HCT116 (cell line): ENCODE data around the gene XYLT1. TPM values are rescaled to one million over a fixed set of nuclear protein-coding genes. Genes with fewer than 3 reads are reported as not detected.

Experiments used
- ATAC-seq: fragments of 200-7000 bp; cut with Tn5 transposase; 2 replicates; pipeline ENCODE4 v1.9.1; 2020; ENCODE audit warnings: mild to moderate bottlenecking, moderate library complexity
- BruUV-seq: library from RNA; stranded (reverse); fragments of 400-500 nt; replicated peaks from 2 replicates; lab custom pipeline; 2021; lab: Mats Ljungman, UMichigan
- CTCF ChIA-PET: fragments of 300-600 bp; sonication (Branson Sonifier 250); formaldehyde crosslinking; loops from one replicate; lab custom pipeline; 2021; ENCODE audit warnings: antibody characterized with exemption; lab: Charles Lee
- POLR2A ChIA-PET: fragments of 300-600, 350-600 bp; sonication (Branson Sonifier 250); formaldehyde crosslinking; loops from one replicate; lab custom pipeline; 2021; ENCODE audit warnings: antibody characterized with exemption; lab: Charles Lee
- RAD21 ChIA-PET, 2 experiments: fragments of 300-600 bp; sonication (Branson Sonifier 250); formaldehyde crosslinking; loops; one replicate each; lab custom pipeline; 2023; ENCODE audit warnings: low total read pairs in 2 of 2; ENCODE audit not compliant: uncharacterized antibody in 2 of 2, unreplicated experiment in 2 of 2, low non-redundant PET in 1 of 2; lab: Charles Lee
- DNase-seq: peaks from one replicate; pipeline ENCODE4 v3.0.0-alpha.2; 2010; ENCODE audit warnings: low read depth, low spot score
- H2AFZ ChIP-seq: fragments of 200-600 bp; shearing (Covaris generic), sonication (generic); 2 replicates; pipeline ENCODE4 v1.6.1; 2017; ENCODE audit warnings: low read depth, mixed run types, mixed read lengths, antibody characterized with exemption, low read length; ENCODE audit not compliant: poor library complexity, severe bottlenecking
- H3K27ac ChIP-seq: 2 replicates; pipeline ENCODE4 v1.5.1; 2012; ENCODE audit warnings: low read depth, low read length
- H3K27me3 ChIP-seq: fragments of 200-600 bp; sonication (generic); 2 replicates; pipeline ENCODE4 v1.6.1; 2016; ENCODE audit warnings: mixed run types, low read length, mixed read lengths; ENCODE audit not compliant: insufficient read depth
- H3K36me3 ChIP-seq, 2 experiments: fragments of 200-500 bp in 1 of 2; fragments of 200-600 bp in 1 of 2; sonication (Bioruptor generic) in 1 of 2; sonication (generic) in 1 of 2; 2 replicates each; pipeline versions ENCODE4 v1.5.1 to v1.6.1; 2014 to 2016; ENCODE audit warnings: low read length in 2 of 2, inconsistent platforms in 1 of 2, mixed read lengths in 1 of 2, mixed run types in 1 of 2; ENCODE audit not compliant: insufficient read depth in 2 of 2, control insufficient read depth in 1 of 2
- H3K4me1 ChIP-seq, 2 experiments: fragments of 200-600 bp in 1 of 2; sonication (generic) in 1 of 2; 2 replicates each; pipeline versions ENCODE4 v1.5.1 to v1.6.1; 2012 to 2017; ENCODE audit warnings: low read length in 2 of 2, inconsistent platforms in 1 of 2, mild to moderate bottlenecking in 1 of 2, mixed read lengths in 1 of 2, mixed run types in 1 of 2, moderate library complexity in 1 of 2; ENCODE audit not compliant: insufficient read depth in 2 of 2, control insufficient read depth in 1 of 2
- H3K4me2 ChIP-seq: fragments of 200-600 bp; sonication (generic); 2 replicates; pipeline ENCODE4 v1.6.1; 2017; ENCODE audit warnings: mixed run types, low read length, mixed read lengths
- H3K4me3 ChIP-seq, 2 experiments: fragments of 200-600 bp in 1 of 2; sonication (generic) in 1 of 2; replicated peaks in 1 of 2; 2 replicates each; pipeline ENCODE4 v1.5.1; 2011 to 2016; ENCODE audit warnings: low read length in 2 of 2, control low read depth in 1 of 2, low read depth in 1 of 2, mild to moderate bottlenecking in 1 of 2, mixed read lengths in 1 of 2, mixed run types in 1 of 2
- H3K79me2 ChIP-seq: fragments of 200-600 bp; sonication (generic); 2 replicates; pipeline ENCODE4 v1.6.1; 2017; ENCODE audit warnings: mild to moderate bottlenecking, mixed run types, low read length, moderate library complexity, mixed read lengths; ENCODE audit not compliant: insufficient read depth
- H3K9ac ChIP-seq: fragments of 200-600 bp; sonication (generic); 2 replicates; pipeline ENCODE4 v1.6.1; 2016; ENCODE audit warnings: low read length, mixed read lengths
- H3K9me2 ChIP-seq: fragments of 200-600 bp; sonication (generic), shearing (Covaris generic); 2 replicates; pipeline ENCODE4 v1.6.1; 2017; ENCODE audit warnings: mixed run types, mild to moderate bottlenecking, moderate library complexity; ENCODE audit not compliant: insufficient read depth
- H3K9me3 ChIP-seq, 2 experiments: fragments of 200-500 bp in 1 of 2; fragments of 200-600 bp in 1 of 2; sonication (Bioruptor generic) in 1 of 2; sonication (generic) in 1 of 2; 2 replicates each; pipeline ENCODE4 v1.6.1; 2014 to 2017; ENCODE audit warnings: low read length in 2 of 2, mixed read lengths in 2 of 2, inconsistent platforms in 1 of 2, low read depth in 1 of 2, mild to moderate bottlenecking in 1 of 2, mixed run types in 1 of 2, moderate library complexity in 1 of 2; ENCODE audit not compliant: control insufficient read depth in 1 of 2, insufficient read depth in 1 of 2
- H4K20me1 ChIP-seq: fragments of 200-600 bp; sonication (generic), shearing (Covaris generic); 2 replicates; pipeline ENCODE4 v1.6.1; 2017; ENCODE audit warnings: mixed run types, mild to moderate bottlenecking, moderate library complexity; ENCODE audit not compliant: insufficient read depth
- ATF3 ChIP-seq: IDR thresholded peaks from 2 replicates; pipeline ENCODE4 v1.6.1; 2012
- CBX3 ChIP-seq: IDR thresholded peaks from 2 replicates; pipeline ENCODE4 v1.6.1; 2012; ENCODE audit warnings: low read depth
- EGR1 ChIP-seq: IDR thresholded peaks from 2 replicates; pipeline ENCODE4 v1.6.1; 2012; ENCODE audit warnings: low read depth
- EZH2 ChIP-seq: fragments of 200-600 bp; sonication (generic); IDR thresholded peaks from 2 replicates; pipeline ENCODE4 v1.6.1; 2017; ENCODE audit warnings: antibody characterized with exemption, mixed run types
- FOSL1 ChIP-seq: IDR thresholded peaks from 2 replicates; pipeline ENCODE4 v1.6.1; 2012; ENCODE audit warnings: low read depth
- MAX ChIP-seq: IDR thresholded peaks from 2 replicates; pipeline ENCODE4 v1.6.1; 2012
- POLR2A ChIP-seq: IDR thresholded peaks from 2 replicates; pipeline ENCODE4 v1.7.0; 2011; ENCODE audit warnings: borderline replicate concordance; ENCODE audit not compliant: insufficient read depth, insufficient read length; ENCODE audit errors: extremely low read depth
- POLR2AphosphoS5 ChIP-seq: IDR thresholded peaks from 2 replicates; pipeline ENCODE4 v1.6.1; 2011; ENCODE audit warnings: mild to moderate bottlenecking, low read depth, low read length, moderate library complexity
- RAD21 ChIP-seq: IDR thresholded peaks from 2 replicates; pipeline ENCODE4 v1.6.1; 2012; ENCODE audit warnings: low read depth, mild to moderate bottlenecking
- REST ChIP-seq: IDR thresholded peaks from 2 replicates; pipeline ENCODE4 v1.6.1; 2012; ENCODE audit warnings: low read depth
- SIN3A ChIP-seq: IDR thresholded peaks from 2 replicates; pipeline ENCODE4 v1.6.1; 2012; ENCODE audit warnings: low read depth
- SP1 ChIP-seq: IDR thresholded peaks from 2 replicates; pipeline ENCODE4 v1.6.1; 2012; ENCODE audit warnings: low read depth
- SRF ChIP-seq: IDR thresholded peaks from 2 replicates; pipeline ENCODE4 v1.6.1; 2012; ENCODE audit warnings: low read depth
- TCF7L2 ChIP-seq: IDR thresholded peaks from 2 replicates; pipeline ENCODE4 v1.7.0; 2011; ENCODE audit warnings: borderline replicate concordance, inconsistent platforms; ENCODE audit not compliant: insufficient read depth, insufficient read length; ENCODE audit errors: extremely low read depth
- ZFX ChIP-seq: fragments of 450-650 bp; IDR thresholded peaks from 2 replicates; pipeline ENCODE4 v1.6.1; 2017
- intact Hi-C: fragments of 100-400 bp; cut with micrococcal nuclease; formaldehyde crosslinking; loops from 2 replicates; pipeline ENCODE4 v1.10.0; 2022
- total RNA-seq: library from RNA; stranded (reverse); gene quantifications from one replicate; pipeline ENCODE4 v1.2.1, GENCODE V29; 2021; ENCODE audit not compliant: unreplicated experiment
- TF ChIP-seq, protein P1 (sequence below): IDR thresholded peaks from 2 replicates; pipeline ENCODE4 v1.6.1; 2011; ENCODE audit warnings: mild to moderate bottlenecking, low read length, moderate library complexity; ENCODE audit not compliant: insufficient replicate concordance; ENCODE audit errors: extremely low read depth

The XYLT1 gene
- total RNA-seq, 1 experiment from 2014 or later, result 4.5 TPM

DNA sequence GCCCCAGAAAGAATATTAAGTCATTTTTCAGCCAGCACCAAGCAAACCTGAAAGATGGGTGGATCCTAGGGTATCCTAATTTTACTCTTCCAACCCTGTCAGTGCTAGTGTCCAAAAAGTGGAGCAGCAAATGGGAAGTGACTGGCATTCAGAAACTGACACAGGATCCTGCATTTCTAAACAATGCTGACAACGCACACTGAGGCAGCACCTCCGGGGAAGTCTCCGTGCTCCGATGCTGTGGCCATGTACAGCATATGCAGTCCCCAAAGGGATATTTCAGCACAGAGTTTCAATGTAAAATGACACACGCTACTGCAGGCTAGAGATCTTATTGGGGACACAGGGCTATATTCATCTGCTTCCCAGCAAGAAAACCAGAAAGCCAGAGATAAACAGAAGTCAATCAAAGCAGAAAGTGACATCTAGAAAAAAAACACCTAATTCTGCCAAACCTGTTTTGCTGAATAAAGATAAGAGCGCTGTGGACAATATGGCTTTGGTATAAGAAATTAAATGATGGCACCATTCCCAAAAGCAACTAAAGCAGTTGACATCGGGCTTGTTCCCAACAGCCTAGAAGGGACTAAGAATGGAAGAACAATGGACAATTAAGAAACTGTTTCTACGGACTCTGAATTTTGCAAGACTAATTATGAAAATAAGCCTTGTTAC, 17.3 kb downstream of the XYLT1 start:
- Histone ChIP-seq H3K4me3 (no peak overlapping the region), H3K9me2 (no peaks in the 10 kb centered on the region), H3K4me1 (no peaks in the 10 kb centered on the region), H3K9ac (no peak overlapping the region), H3K9me3 (no peaks in the 10 kb centered on the region), H4K20me1 (no peaks in the 10 kb centered on the region), H3K27ac (no peak overlapping the region), H3K4me2 (no peak overlapping the region)
- ChIA-PET RAD21 (no interaction called here), POLR2A (no interaction called here), CTCF (no interaction called here)
- ATAC-seq, result no peak
- no peak for TF ChIP-seq TCF7L2
- no peak for TF ChIP-seq SIN3A
- TF ChIP-seq, all 23 proteins: peak for 0
- no peak overlapping the region for H2AFZ ChIP-seq
- no TSS peak for BruUV-seq
- DNase-seq, result no peak
- H3K79me2 ChIP-seq, result no peaks in the 10 kb centered on the region
- H3K36me3 ChIP-seq, result no peaks in the 10 kb centered on the region
- H3K27me3 ChIP-seq, result no peaks in the 10 kb centered on the region
- intact Hi-C loops, result no loop called here

- Histone ChIP-seq H4K20me1 (no peaks in the 10 kb centered on the region), H3K4me3 (no peak overlapping the region), H3K4me2 (no peak overlapping the region), H3K9ac (no peak overlapping the region), H2AFZ (no peak overlapping the region), H3K9me3 (no peaks in the 10 kb centered on the region), H3K79me2 (no peaks in the 10 kb centered on the region), H3K36me3 (no peaks in the 10 kb centered on the region), H3K27me3 (no peaks in the 10 kb centered on the region), H3K9me2 (no peaks in the 10 kb centered on the region), H3K4me1 (no peaks in the 10 kb centered on the region), H3K27ac (no peak overlapping the region)
- intact Hi-C loops, result no loop called here
- ATAC-seq (no peak), DNase-seq (no peak)
- no TSS peak for BruUV-seq
- ChIA-PET POLR2A (no interaction called here), RAD21 (no interaction called here), CTCF (no interaction called here)
- TF ChIP-seq MAX (no peak), FOSL1 (no peak), POLR2A (no peak), SP1 (no peak), SIN3A (no peak), ATF3 (no peak), POLR2AphosphoS5 (no peak), CBX3 (no peak), SRF (no peak), EGR1 (no peak), RAD21 (no peak), ZFX (no peak), EZH2 (no peak), REST (no peak)
- TF ChIP-seq, protein P1, sequence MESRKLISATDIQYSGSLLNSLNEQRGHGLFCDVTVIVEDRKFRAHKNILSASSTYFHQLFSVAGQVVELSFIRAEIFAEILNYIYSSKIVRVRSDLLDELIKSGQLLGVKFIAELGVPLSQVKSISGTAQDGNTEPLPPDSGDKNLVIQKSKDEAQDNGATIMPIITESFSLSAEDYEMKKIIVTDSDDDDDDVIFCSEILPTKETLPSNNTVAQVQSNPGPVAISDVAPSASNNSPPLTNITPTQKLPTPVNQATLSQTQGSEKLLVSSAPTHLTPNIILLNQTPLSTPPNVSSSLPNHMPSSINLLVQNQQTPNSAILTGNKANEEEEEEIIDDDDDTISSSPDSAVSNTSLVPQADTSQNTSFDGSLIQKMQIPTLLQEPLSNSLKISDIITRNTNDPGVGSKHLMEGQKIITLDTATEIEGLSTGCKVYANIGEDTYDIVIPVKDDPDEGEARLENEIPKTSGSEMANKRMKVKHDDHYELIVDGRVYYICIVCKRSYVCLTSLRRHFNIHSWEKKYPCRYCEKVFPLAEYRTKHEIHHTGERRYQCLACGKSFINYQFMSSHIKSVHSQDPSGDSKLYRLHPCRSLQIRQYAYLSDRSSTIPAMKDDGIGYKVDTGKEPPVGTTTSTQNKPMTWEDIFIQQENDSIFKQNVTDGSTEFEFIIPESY, result no peak
Observed at GRCh38 chr16:17452922-17453321, 17.8 kb downstream of the XYLT1 start.
